CD4-positive, alpha-beta T cell treated with Interleukin-10 for 1 hour (primary cell): ENCODE results near the gene SNF8.

Experiments used
- DNase-seq: peaks from one replicate; pipeline ENCODE4 v3.0.0-alpha.2; 2020

The SNF8 gene

GRCh38 chr17:48928876-48929811, 15.5 kb downstream of the SNF8 start:
- DNase-seq = no peak

- no peak for DNase-seq
These were observed 16.5 kb downstream of the SNF8 start for GRCh38 chr17:48927978-48928745.

GRCh38 chr17:48925991-48926342, 18.7 kb downstream of the SNF8 start:
- no peak for DNase-seq

- DNase-seq = no peak
These were observed 19.2 kb downstream of the SNF8 start for GRCh38 chr17:48925251-48925990.

GRCh38 chr17:48915459-48916282, 29.0 kb downstream of the SNF8 start:
- peak; percentile 57 for DNase-seq

- no peak for DNase-seq
These were observed 32.2 kb downstream of the SNF8 start for GRCh38 chr17:48912476-48912875.

GRCh38 chr17:48910370-48910769, 34.3 kb downstream of the SNF8 start:
- no peak for DNase-seq

GRCh38 chr17:48909783-48910182, 34.9 kb downstream of the SNF8 start:
- DNase-seq = no peak

- DNase-seq = peak; percentile 92
These were observed 35.7 kb downstream of the SNF8 start for GRCh38 chr17:48908853-48909394.

GRCh38 chr17:48908047-48908843, 36.4 kb downstream of the SNF8 start, which contains the start of gene UBE2Z:
Gene UBE2Z (plus strand): TSS chr17:48908407. CDS start chr17:48908504, 97 bp downstream.
- peak; percentile 94 for DNase-seq

GRCh38 chr17:48907713-48908046, 37.0 kb downstream of the SNF8 start:
- no peak for DNase-seq

- no peak for DNase-seq
These were observed 38.6 kb downstream of the SNF8 start for GRCh38 chr17:48905987-48906515.

GRCh38 chr17:48904428-48904827, 40.2 kb downstream of the SNF8 start:
- no peak for DNase-seq

GRCh38 chr17:48903401-48903800, 41.2 kb downstream of the SNF8 start:
- DNase-seq = no peak

GRCh38 chr17:48901241-48901640, 43.4 kb downstream of the SNF8 start:
- DNase-seq = no peak

- no peak for DNase-seq
These were observed 49.8 kb downstream of the SNF8 start for GRCh38 chr17:48894886-48895285.

GRCh38 chr17:48893646-48894508, 50.8 kb downstream of the SNF8 start:
- no peak for DNase-seq

- DNase-seq = no peak
These were observed 51.5 kb downstream of the SNF8 start for GRCh38 chr17:48892940-48893645.

GRCh38 chr17:48890086-48890485, 54.6 kb downstream of the SNF8 start:
- DNase-seq = no peak
